AG04449 (cell line): ENCODE measurements around the gene CPLX4.
A peak's percentile ranks its signal among the peaks of the same experiment; 100 is the strongest.

Source experiments
- CTCF ChIA-PET: fragments of 350-600 bp; formaldehyde crosslinking; extraction: SDS; loops from one replicate; lab custom pipeline; 2021; ENCODE audit warnings: antibody characterized with exemption; lab: Yijun Ruan, JAX
- POLR2A ChIA-PET: fragments of 400-600, 350-600 bp; formaldehyde crosslinking; extraction: SDS; loops from one replicate; lab custom pipeline; 2020; ENCODE audit warnings: antibody characterized with exemption, inconsistent platforms; lab: Yijun Ruan, JAX
- DNase-seq: peaks from one replicate; pipeline ENCODE4 v3.0.0-alpha.2; 2010; ENCODE audit warnings: low read depth, low spot score
- H3K4me3 ChIP-seq: 2 replicates; pipeline ENCODE4 v1.5.1; 2011; ENCODE audit warnings: low read depth, mild to moderate bottlenecking, control low read depth, low read length
- CTCF ChIP-seq: IDR thresholded peaks from one replicate; pipeline ENCODE4 v1.5.1; 2011; ENCODE audit warnings: mild to moderate bottlenecking, moderate library complexity, low read length, control low read depth, inconsistent platforms; ENCODE audit not compliant: insufficient read depth; ENCODE audit errors: missing control alignments

CPLX4 gene

GRCh38 chr18:59267503-59268126 lies 50.8 kb downstream of the CPLX4 start:
- POLR2A ChIA-PET, result interaction anchor here (0.8 kb wide), 1 partner anchor 11 kb away, joined by 4 read pairs; no protein-coding TSS in a partner anchor

DNA sequence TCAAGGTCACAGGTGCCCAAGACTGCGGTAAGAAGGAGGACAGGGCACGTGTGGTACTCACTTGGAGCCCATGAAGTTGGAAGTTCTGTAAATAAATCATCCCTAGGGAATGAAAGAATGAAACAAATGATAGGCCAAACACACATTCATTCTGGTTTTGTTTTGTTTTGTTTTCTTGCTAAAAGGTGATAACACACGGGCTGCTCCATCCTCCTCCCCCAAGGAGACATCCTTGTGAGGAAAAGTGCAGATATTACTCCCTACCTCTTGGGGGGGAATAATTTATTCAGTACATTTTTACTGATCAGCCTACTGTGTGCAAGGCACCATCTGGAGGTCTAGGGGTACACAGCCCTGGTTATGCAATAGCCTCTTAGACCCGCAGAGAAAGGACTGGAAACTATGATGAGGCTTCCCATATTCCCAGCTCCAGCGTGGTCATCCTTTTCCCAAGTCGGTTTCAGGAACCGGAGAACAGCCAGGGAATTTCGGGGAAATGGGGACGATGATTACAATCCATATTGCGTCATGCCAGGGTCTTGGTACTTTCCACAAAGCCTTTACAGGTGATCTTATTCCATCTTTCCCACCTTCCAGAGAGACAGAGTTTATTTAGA lies 51.5 kb downstream of the CPLX4 start:
- ChIA-PET POLR2A (no interaction called here), CTCF (interaction anchor here (2.3 to 6.1 kb wide), 2 partner anchors 18 to 136 kb away, joined by 11 to 29 read pairs; no protein-coding TSS in a partner anchor)
- DNase-seq, result no peak
- H3K4me3 ChIP-seq, result no peak overlapping the region
- no peak for TF ChIP-seq CTCF

More at GRCh38 chr18:59267503-59268126, 50.8 kb downstream of the CPLX4 start:
- CTCF ChIA-PET, result interaction anchor here (0.9 to 6.1 kb wide), 3 partner anchors 15 to 135 kb away, joined by 3 to 29 read pairs (median 7); no protein-coding TSS in a partner anchor
- TF ChIP-seq CTCF, result no peak
- no peak for DNase-seq
- no peak overlapping the region for H3K4me3 ChIP-seq

DNA sequence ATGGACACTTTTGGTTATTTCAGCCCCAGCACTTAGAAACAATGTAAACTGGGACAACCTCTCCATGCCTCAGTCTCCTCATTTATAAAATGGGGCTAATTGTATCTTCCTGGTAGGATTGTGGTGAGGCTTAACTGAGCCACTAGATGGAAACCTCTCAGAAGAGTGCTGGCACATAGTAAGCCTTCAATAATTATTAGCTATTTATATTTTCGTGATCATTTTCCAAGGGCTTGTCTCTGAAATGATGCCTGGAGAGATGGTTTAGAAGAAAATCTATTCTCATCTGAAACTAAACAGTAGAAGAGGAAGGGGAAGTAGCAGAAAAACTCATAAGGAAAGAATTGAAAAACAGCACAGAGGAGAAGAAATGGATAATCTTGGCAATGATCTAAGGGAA lies 52.0 kb downstream of the CPLX4 start:
- POLR2A ChIA-PET, result no interaction called here
- TF ChIP-seq CTCF, result no peak
- CTCF ChIA-PET, result interaction anchor here (1.0 to 6.1 kb wide), 3 partner anchors 9 to 136 kb away, joined by 4 to 29 read pairs (median 11); no protein-coding TSS in a partner anchor
- no peak for DNase-seq
- no peak overlapping the region for H3K4me3 ChIP-seq

DNA sequence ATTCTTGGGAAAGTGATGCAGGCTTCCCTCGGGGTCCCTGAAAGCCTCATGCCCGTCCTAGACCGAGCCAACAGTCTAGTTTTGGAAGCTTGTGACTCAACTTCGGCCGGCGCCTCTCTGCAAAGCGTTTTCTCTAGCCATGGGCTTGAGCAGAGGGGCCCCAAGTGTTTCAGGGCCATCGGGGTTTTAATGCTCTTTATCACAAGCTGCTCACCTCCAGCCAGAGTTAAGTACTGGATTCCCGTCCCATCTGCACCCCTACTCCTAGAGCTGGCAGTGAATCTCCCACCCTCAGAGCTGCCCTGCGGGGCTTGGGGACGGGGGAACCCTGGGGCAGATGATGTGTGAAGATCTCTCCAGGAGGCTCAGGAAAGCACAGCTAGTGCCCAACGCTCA lies 52.5 kb downstream of the CPLX4 start:
- H3K4me3 ChIP-seq, result no peak overlapping the region
- no peak for DNase-seq
- POLR2A ChIA-PET, result no interaction called here
- CTCF ChIA-PET, result interaction anchor here (1.0 to 6.1 kb wide), 3 partner anchors 10 to 137 kb away, joined by 4 to 29 read pairs (median 11); no protein-coding TSS in a partner anchor
- no peak for TF ChIP-seq CTCF

- ChIA-PET POLR2A (no interaction called here), CTCF (interaction anchor here (1.0 to 6.1 kb wide), 3 partner anchors 11 to 137 kb away, joined by 4 to 29 read pairs (median 11); no protein-coding TSS in a partner anchor)
- TF ChIP-seq CTCF, result no peak
- no peak for DNase-seq
- peak overlapping the region; percentile 42 for H3K4me3 ChIP-seq
Measured at GRCh38 chr18:59265246-59265973, 53.0 kb downstream of the CPLX4 start.
